ENCODE data around the gene TMEM184C.

The TMEM184C gene

DNA sequence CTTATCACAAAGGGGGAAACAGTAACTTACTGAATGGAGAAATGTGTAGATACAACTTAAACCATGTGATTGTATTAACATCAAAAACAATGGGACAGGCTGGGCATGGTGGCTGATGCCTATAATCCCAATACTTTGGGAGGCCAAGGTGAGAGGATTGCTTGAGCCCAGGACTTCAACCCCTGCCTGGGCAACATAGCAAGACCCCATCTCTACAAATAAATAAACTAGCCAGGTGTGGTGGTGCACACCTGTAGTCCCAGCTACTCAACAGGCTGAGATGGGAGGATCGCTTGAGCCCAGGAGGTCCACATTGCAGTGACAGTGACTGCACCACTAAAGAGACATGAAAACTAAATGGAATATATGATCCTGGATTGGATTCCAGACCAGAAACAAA lies 26.4 kb downstream of the TMEM184C start:
- Histone ChIP-seq H3K9me3 (ENCODE audit: low read length) (no peaks in the 10 kb centered on the region), H3K27me3 (ENCODE audit: insufficient read depth, low read length) (no peaks in the 10 kb centered on the region), H3K4me3 (ENCODE audit: low read length) (no peak overlapping the region), H3K4me1 (ENCODE audit: insufficient read depth, low read length) (no peaks in the 10 kb centered on the region), H2AFZ (ENCODE audit: low read depth, low read length) (no peak overlapping the region), H3K36me3 (ENCODE audit: insufficient read depth, low read length) (peaks cover 18% of the 10 kb centered on the region)

DNA sequence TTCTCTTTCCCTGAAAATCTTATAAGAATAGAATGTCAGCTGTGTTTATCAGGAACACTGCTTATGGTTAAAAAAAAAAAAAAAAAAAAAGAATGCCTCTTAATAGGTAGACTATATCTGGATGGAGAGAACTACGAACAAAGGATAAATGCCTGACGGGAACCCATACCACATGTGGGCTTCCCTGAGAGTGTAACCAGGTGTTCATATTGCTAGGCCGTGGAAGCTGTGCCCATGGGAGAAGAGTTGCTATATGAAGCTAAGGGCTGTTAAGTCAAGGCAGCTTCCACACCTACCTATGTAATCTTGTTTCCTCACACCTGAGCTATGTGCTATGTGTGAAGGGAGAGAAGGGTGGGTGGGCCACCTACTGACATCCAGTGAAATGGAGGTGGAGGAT lies 27.3 kb downstream of the TMEM184C start:
- Histone ChIP-seq H3K4me3 (ENCODE audit: low read length) (no peak overlapping the region), H3K9me3 (ENCODE audit: low read length) (no peaks in the 10 kb centered on the region), H3K27me3 (ENCODE audit: insufficient read depth, low read length) (no peaks in the 10 kb centered on the region), H3K4me1 (ENCODE audit: insufficient read depth, low read length) (no peaks in the 10 kb centered on the region), H2AFZ (ENCODE audit: low read depth, low read length) (no peak overlapping the region), H3K36me3 (ENCODE audit: insufficient read depth, low read length) (peaks cover 18% of the 10 kb centered on the region)

DNA sequence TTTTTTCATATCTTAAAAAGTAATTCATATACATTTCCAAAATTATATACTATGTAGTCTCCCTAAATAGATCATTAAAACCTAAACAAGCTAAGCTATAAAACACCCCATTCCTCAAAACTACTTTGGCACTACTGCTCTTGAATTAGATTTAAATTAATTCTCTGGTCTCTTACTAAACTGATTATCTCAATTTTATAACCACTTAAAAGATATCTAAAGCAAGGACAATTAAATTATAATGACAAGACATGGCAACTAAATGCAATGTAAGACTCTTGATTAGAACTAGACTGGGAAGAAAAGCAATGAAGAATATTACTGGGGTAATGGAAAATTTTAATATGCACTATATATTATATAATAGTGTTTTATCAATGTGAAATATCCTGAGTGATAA lies 27.9 kb downstream of the TMEM184C start:
- Histone ChIP-seq H3K4me3 (ENCODE audit: low read length) (no peak overlapping the region), H3K9me3 (ENCODE audit: low read length) (no peaks in the 10 kb centered on the region), H3K36me3 (ENCODE audit: insufficient read depth, low read length) (peaks cover 15% of the 10 kb centered on the region), H3K4me1 (ENCODE audit: insufficient read depth, low read length) (no peaks in the 10 kb centered on the region), H3K27me3 (ENCODE audit: insufficient read depth, low read length) (no peaks in the 10 kb centered on the region), H2AFZ (ENCODE audit: low read depth, low read length) (no peak overlapping the region)

DNA sequence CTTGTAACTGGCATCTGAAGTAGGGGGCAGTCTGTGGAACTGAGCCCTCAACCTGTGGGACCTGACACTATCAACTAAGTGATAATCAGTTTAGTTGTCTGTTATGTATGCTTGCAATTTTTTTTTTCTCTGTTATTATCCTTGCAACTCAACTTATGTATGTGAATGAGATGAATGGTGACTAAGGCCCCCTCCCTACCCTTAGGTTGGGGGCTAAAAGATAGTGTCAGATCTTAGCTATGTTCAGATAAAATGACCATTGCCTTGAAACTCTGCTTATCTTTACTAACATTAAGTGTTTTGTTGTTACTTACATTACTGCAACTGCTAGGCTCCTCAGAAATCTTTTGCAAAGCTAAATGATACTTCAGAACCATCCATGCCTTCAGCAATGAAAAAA lies 31.5 kb downstream of the TMEM184C start:
- Histone ChIP-seq H3K4me3 (ENCODE audit: low read length) (no peak overlapping the region), H3K9me3 (ENCODE audit: low read length) (peaks cover 1% of the 10 kb centered on the region), H2AFZ (ENCODE audit: low read depth, low read length) (no peak overlapping the region), H3K36me3 (ENCODE audit: insufficient read depth, low read length) (peaks cover 19% of the 10 kb centered on the region), H3K4me1 (ENCODE audit: insufficient read depth, low read length) (no peaks in the 10 kb centered on the region), H3K27me3 (ENCODE audit: insufficient read depth, low read length) (no peaks in the 10 kb centered on the region)

DNA sequence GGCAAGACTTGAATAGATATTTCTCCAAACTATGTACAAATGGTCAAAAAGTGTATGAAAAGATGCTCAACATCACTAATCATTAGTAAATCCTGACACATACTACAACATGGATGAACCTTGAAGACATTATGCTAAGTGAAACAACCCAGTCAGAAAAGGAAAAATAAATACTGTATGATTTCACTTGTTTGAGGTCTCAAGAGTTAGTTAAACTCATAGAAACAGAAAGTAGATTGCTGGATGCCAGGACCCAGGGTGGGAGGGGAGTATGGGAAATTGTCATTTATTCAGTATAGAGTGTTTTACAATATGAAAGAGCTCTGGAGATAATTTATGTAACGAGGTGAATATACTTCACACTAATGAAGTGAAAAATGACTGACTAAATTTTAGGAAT lies 34.4 kb downstream of the TMEM184C start:
- H3K27me3 ChIP-seq (ENCODE audit: insufficient read depth, low read length): no peaks in the 10 kb centered on the region
- peaks cover 1% of the 10 kb centered on the region for H3K9me3 ChIP-seq (ENCODE audit: low read length)
- no peaks in the 10 kb centered on the region for H3K4me1 ChIP-seq (ENCODE audit: insufficient read depth, low read length)
- H2AFZ ChIP-seq (ENCODE audit: low read depth, low read length): no peak overlapping the region
- no peak overlapping the region for H3K4me3 ChIP-seq (ENCODE audit: low read length)
- H3K36me3 ChIP-seq (ENCODE audit: insufficient read depth, low read length): peaks cover 29% of the 10 kb centered on the region

DNA sequence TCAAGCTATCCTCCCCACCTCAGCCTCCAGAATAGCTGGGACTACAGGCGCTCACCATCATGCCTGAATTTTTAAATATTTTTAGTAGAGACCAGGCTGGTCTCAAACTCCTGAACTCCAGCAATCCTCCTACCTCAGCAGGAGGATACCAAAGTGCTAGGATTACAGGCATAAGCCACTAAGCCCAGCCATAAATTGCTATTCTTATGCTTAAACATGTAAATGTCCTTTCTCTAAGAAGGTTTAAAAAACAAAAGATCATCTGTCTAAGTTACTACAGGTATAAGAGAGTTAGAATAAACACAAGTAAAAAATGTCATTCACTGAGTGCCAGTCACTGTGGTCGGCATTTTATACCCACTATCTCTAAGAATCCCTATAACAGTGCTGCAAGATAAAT lies 38.4 kb downstream of the TMEM184C start:
- Histone ChIP-seq H3K4me1 (ENCODE audit: insufficient read depth, low read length) (no peaks in the 10 kb centered on the region), H3K9me3 (ENCODE audit: low read length) (peaks cover under 1% of the 10 kb centered on the region), H3K27me3 (ENCODE audit: insufficient read depth, low read length) (no peaks in the 10 kb centered on the region), H2AFZ (ENCODE audit: low read depth, low read length) (no peak overlapping the region), H3K36me3 (ENCODE audit: insufficient read depth, low read length) (peaks cover 36% of the 10 kb centered on the region), H3K4me3 (ENCODE audit: low read length) (no peak overlapping the region)

DNA sequence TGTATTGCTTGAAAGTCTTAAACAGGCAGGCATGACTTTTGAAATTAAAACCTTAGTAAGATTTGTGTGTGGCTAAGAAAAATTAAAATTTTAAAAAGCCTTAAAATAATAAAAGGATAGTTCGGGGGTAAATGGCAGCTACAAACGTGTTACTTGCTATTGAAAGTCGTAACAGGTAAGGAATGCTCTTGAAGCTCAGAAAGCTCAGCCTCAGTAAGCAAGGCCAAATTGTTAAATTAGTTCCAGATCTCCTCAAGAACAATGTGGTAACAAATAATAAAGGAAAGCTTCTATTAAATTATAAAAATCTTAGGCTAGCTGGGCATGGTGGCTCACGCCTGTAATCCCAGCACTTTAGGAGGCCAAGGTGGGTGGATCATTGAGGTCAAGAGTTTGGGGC lies 41.3 kb downstream of the TMEM184C start:
- no peaks in the 10 kb centered on the region for H3K27me3 ChIP-seq (ENCODE audit: insufficient read depth, low read length)
- peaks cover 35% of the 10 kb centered on the region for H3K36me3 ChIP-seq (ENCODE audit: insufficient read depth, low read length)
- no peaks in the 10 kb centered on the region for H3K4me1 ChIP-seq (ENCODE audit: insufficient read depth, low read length)

DNA sequence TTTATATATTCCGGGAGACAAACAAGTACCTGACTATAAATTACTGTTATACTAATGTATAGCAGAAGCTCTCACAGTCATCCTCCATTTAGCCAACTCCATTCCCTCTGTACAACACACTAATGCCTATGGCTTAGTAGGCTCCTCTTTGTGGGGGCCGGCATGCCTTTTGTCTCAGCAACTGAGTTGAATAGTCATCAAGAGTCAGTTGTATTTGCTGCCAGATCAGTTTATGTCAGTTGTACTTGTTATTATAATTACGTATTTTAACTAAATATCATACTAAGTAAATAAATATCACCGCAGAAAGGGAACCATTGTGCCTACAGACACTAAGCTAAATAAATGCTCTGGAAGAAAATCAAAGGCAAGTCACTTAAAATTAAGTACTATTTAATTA lies 56.9 kb downstream of the TMEM184C start:
- no peaks in the 10 kb centered on the region for H3K27me3 ChIP-seq (ENCODE audit: insufficient read depth, low read length)
- H3K4me1 ChIP-seq (ENCODE audit: insufficient read depth, low read length): no peaks in the 10 kb centered on the region
- H3K9me3 ChIP-seq (ENCODE audit: low read length): no peaks in the 10 kb centered on the region
- H3K36me3 ChIP-seq (ENCODE audit: insufficient read depth, low read length): peaks cover 19% of the 10 kb centered on the region
- H2AFZ ChIP-seq (ENCODE audit: low read depth, low read length): no peak overlapping the region
- H3K4me3 ChIP-seq (ENCODE audit: low read length): no peak overlapping the region

More for the DNA sequence above, 41.3 kb downstream of the TMEM184C start:
- H3K4me3 ChIP-seq (ENCODE audit: low read length): no peak overlapping the region
- no peaks in the 10 kb centered on the region for H3K9me3 ChIP-seq (ENCODE audit: low read length)
- no peak overlapping the region for H2AFZ ChIP-seq (ENCODE audit: low read depth, low read length)

DNA sequence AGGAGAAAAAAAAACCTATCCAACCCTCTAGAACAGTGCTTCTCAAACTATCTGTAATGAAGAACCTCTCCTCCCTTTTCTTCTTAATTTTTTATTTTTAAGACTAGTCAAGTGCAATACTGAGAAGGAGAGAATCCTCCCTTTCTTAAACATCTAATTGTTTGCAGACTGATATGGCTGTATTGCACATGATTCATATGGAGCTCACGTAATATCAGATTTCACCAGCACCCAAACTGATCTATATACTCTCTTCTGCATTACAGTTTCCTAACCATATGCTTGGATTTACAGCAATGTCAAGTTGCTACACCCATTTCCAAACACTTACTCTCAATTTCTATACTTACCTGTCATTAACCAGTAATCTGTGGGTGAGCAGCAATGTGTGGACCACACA lies 57.3 kb downstream of the TMEM184C start:
- no peaks in the 10 kb centered on the region for H3K9me3 ChIP-seq (ENCODE audit: low read length)
- no peak overlapping the region for H2AFZ ChIP-seq (ENCODE audit: low read depth, low read length)
- H3K36me3 ChIP-seq (ENCODE audit: insufficient read depth, low read length): peaks cover 19% of the 10 kb centered on the region
- no peak overlapping the region for H3K4me3 ChIP-seq (ENCODE audit: low read length)
- no peaks in the 10 kb centered on the region for H3K27me3 ChIP-seq (ENCODE audit: insufficient read depth, low read length)
- no peaks in the 10 kb centered on the region for H3K4me1 ChIP-seq (ENCODE audit: insufficient read depth, low read length)

DNA sequence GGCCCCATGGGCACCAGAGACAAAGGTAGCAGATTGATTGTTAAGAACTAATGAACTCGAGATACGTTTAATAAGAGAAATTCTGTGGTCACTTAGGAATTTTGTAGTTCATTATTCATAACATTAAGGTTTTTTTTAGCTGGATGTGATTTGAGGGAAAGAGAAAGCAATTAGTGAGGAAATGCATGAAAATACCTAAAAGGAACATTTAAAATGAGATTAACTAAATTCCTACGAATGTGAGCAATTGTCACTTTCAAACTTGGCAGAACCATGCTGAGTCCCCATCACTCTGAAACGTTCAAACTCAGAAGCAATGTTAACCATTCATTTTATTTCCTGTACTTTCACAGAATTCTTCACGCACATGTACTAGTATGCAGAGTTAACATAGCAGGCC lies 60.9 kb downstream of the TMEM184C start:
- Histone ChIP-seq H3K4me3 (ENCODE audit: low read length) (no peak overlapping the region), H2AFZ (ENCODE audit: low read depth, low read length) (no peak overlapping the region), H3K4me1 (ENCODE audit: insufficient read depth, low read length) (peaks cover 7% of the 10 kb centered on the region), H3K36me3 (ENCODE audit: insufficient read depth, low read length) (peaks cover 8% of the 10 kb centered on the region), H3K27me3 (ENCODE audit: insufficient read depth, low read length) (no peaks in the 10 kb centered on the region), H3K9me3 (ENCODE audit: low read length) (no peaks in the 10 kb centered on the region)

DNA sequence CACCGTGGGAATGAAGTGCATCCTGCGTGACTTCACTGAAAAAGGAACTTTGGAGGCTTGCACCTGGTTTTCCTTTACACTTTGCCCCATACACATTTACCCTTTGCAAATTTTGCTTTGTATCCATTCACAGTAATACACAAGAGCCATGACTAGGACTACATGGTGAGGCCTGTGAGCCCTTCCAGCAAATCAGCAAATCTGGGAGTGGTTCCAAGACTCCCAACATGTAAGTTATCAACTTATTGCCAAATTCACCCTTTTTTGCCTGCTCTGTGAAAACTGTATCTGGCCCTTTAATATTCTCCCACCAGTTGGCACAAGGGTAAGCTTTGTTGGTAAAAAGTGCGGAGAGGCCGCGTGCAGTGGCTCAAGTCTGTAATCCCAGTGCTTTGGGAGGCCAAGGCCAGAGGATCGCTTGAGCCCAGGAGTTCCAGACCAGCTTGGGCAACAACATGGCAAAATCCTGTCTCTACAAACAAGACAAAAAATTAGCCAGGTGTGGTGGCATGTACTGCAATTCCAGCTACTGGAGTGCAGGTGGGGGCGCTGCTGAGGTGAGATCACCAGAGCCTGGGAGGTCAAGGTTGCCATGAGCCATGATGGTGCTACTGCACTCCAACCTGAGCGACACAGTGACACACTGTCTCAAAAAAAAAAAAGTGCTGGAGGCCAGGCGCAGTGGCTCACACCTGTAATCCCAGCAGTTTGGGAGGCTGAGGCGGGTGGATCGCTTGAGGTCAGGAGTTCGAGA lies 61.8 kb downstream of the TMEM184C start:
- Histone ChIP-seq H3K9me3 (ENCODE audit: low read length) (no peaks in the 10 kb centered on the region), H3K4me1 (ENCODE audit: insufficient read depth, low read length) (peaks cover 9% of the 10 kb centered on the region), H3K4me3 (ENCODE audit: low read length) (no peak overlapping the region), H2AFZ (ENCODE audit: low read depth, low read length) (no peak overlapping the region), H3K36me3 (ENCODE audit: insufficient read depth, low read length) (peaks cover 7% of the 10 kb centered on the region), H3K27me3 (ENCODE audit: insufficient read depth, low read length) (no peaks in the 10 kb centered on the region)

DNA sequence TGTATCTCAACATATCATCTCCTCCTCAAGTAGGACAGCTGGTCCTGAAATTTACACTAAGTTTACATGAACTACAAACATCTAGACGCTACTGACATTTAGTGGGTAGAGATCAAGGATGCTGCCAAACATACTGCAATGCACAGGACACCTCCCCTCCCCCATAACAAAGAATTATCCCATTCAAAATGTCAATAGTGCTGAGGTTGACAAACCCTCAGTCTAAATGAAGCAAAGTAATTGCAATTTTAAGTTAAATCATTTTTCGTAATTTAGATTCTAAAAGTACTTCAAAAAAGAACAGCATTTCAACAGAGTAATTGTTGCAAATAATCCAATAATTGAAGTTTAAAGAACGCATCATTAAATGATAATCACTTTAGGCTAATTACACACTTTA lies 65.6 kb downstream of the TMEM184C start:
- Histone ChIP-seq H3K9me3 (ENCODE audit: low read length) (no peaks in the 10 kb centered on the region), H3K36me3 (ENCODE audit: insufficient read depth, low read length) (peaks cover 6% of the 10 kb centered on the region), H3K4me1 (ENCODE audit: insufficient read depth, low read length) (peaks cover 13% of the 10 kb centered on the region), H2AFZ (ENCODE audit: low read depth, low read length) (no peak overlapping the region), H3K27me3 (ENCODE audit: insufficient read depth, low read length) (no peaks in the 10 kb centered on the region), H3K4me3 (ENCODE audit: low read length) (peak overlapping the region; percentile 64)

DNA sequence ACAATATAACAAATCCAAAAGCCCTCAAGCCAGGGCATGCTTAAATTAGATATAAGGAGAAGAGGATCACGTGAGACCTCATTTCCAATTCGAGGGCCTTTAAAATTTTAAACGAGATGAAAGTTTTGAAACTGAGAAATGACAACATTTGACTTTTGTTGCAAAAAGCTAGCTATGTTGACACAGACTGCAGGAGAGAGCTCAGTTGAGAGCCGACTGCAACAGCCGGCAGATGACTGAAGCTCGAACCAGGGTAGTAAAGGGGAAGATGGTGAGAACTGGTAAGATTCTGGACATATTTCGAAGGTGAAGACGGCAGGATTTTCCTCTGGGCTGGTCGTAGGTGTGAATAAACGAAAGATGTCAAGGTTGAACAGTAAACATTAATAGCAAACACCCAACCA lies 66.0 kb downstream of the TMEM184C start:
- no peaks in the 10 kb centered on the region for H3K9me3 ChIP-seq (ENCODE audit: low read length)
- H2AFZ ChIP-seq (ENCODE audit: low read depth, low read length): peak overlapping the region; percentile 72
- H3K4me1 ChIP-seq (ENCODE audit: insufficient read depth, low read length): peaks cover 13% of the 10 kb centered on the region
- H3K36me3 ChIP-seq (ENCODE audit: insufficient read depth, low read length): peaks cover 6% of the 10 kb centered on the region
- H3K27me3 ChIP-seq (ENCODE audit: insufficient read depth, low read length): no peaks in the 10 kb centered on the region
- H3K4me3 ChIP-seq (ENCODE audit: low read length): peak overlapping the region; percentile 64
